ENCODE data around the gene NRXN3. TPM values are rescaled to one million over a fixed set of nuclear protein-coding genes. Genes with fewer than 3 reads are reported as not detected.

NRXN3 gene
- total RNA-seq, 1 donor from 2014 or later: 19.8 TPM

- peaks cover 7% of the 10 kb centered on the region for H3K4me1 Mint-ChIP-seq (ENCODE audit: unreplicated experiment)
- TF ChIP-seq CTCF (conservative IDR thresholded peaks at IDR 0.05): no peak
- H3K36me3 Mint-ChIP-seq: no peaks in the 10 kb centered on the region
These were observed 1468.6 kb downstream of the NRXN3 start for GRCh38 chr14:79638672-79639266.

GRCh38 chr14:79639613-79640012 lies 1469.4 kb downstream of the NRXN3 start:
- Mint-ChIP-seq H3K36me3 (no peaks in the 10 kb centered on the region), H3K4me3 (no peak overlapping the region), H3K27ac (no peak overlapping the region), H3K27me3 (no peaks in the 10 kb centered on the region), H3K9me3 (peaks cover 7% of the 10 kb centered on the region), H3K4me1 (ENCODE audit: unreplicated experiment) (peaks cover 7% of the 10 kb centered on the region)
- no peak for DNase-seq (ENCODE audit: extremely low spot score, unreplicated experiment)
- no peak for TF ChIP-seq CTCF (conservative IDR thresholded peaks at IDR 0.05)

More at GRCh38 chr14:79638672-79639266, 1468.6 kb downstream of the NRXN3 start:
- Mint-ChIP-seq H3K27me3 (no peaks in the 10 kb centered on the region), H3K4me3 (no peak overlapping the region), H3K27ac (no peak overlapping the region), H3K9me3 (peaks cover 7% of the 10 kb centered on the region)
- DNase-seq (ENCODE audit: extremely low spot score, unreplicated experiment): no peak

GRCh38 chr14:79641371-79641770 lies 1471.2 kb downstream of the NRXN3 start:
- peaks cover 7% of the 10 kb centered on the region for H3K9me3 Mint-ChIP-seq
- H3K4me1 Mint-ChIP-seq (ENCODE audit: unreplicated experiment): peaks cover 7% of the 10 kb centered on the region
- TF ChIP-seq CTCF (conservative IDR thresholded peaks at IDR 0.05): no peak
- no peak for DNase-seq (ENCODE audit: extremely low spot score, unreplicated experiment)
- H3K27ac Mint-ChIP-seq: no peak overlapping the region
- no peaks in the 10 kb centered on the region for H3K27me3 Mint-ChIP-seq
- no peak overlapping the region for H3K4me3 Mint-ChIP-seq
- H3K36me3 Mint-ChIP-seq: no peaks in the 10 kb centered on the region

- H3K27ac Mint-ChIP-seq: no peak overlapping the region
These were observed 1473.0 kb downstream of the NRXN3 start for GRCh38 chr14:79643132-79643531.

GRCh38 chr14:79645753-79646362 lies 1475.7 kb downstream of the NRXN3 start:
- Mint-ChIP-seq H3K4me3 (no peak overlapping the region), H3K9me3 (peaks cover 7% of the 10 kb centered on the region), H3K27ac (no peak overlapping the region), H3K27me3 (no peaks in the 10 kb centered on the region), H3K36me3 (no peaks in the 10 kb centered on the region), H3K4me1 (ENCODE audit: unreplicated experiment) (peaks cover 7% of the 10 kb centered on the region)
- no peak for TF ChIP-seq CTCF (conservative IDR thresholded peaks at IDR 0.05)
- DNase-seq (ENCODE audit: extremely low spot score, unreplicated experiment): no peak

More at GRCh38 chr14:79643132-79643531, 1473.0 kb downstream of the NRXN3 start:
- no peak for DNase-seq (ENCODE audit: extremely low spot score, unreplicated experiment)
- H3K9me3 Mint-ChIP-seq: peaks cover 7% of the 10 kb centered on the region
- H3K36me3 Mint-ChIP-seq: no peaks in the 10 kb centered on the region
- H3K4me3 Mint-ChIP-seq: no peak overlapping the region
- H3K27me3 Mint-ChIP-seq: no peaks in the 10 kb centered on the region
- TF ChIP-seq CTCF (conservative IDR thresholded peaks at IDR 0.05): no peak
- peaks cover 7% of the 10 kb centered on the region for H3K4me1 Mint-ChIP-seq (ENCODE audit: unreplicated experiment)
